GM23338 (cell line): ENCODE data around the gene ISY1. TPM values are rescaled to one million over a fixed set of nuclear protein-coding genes. Genes with fewer than 3 reads are reported as not detected.

ENCODE experiments used
- ATAC-seq: fragments of 200-7000 bp; cut with Tn5 transposase; 3 replicates; pipeline ENCODE4 v1.9.1; 2020
- DNase-seq: peaks from one replicate; pipeline ENCODE4 v3.0.0-alpha.2; 2015; ENCODE audit warnings: low spot score
- H2AFZ ChIP-seq: fragments of 200-600 bp; sonication (generic); 2 replicates; pipeline ENCODE4 v1.8.0; 2016; ENCODE audit warnings: antibody characterized with exemption, mild to moderate bottlenecking, moderate library complexity
- H3F3A ChIP-seq: fragments of 200-600 bp; sonication (generic); replicated peaks from 2 replicates; pipeline ENCODE4 v1.8.0; 2017; ENCODE audit warnings: antibody characterized with exemption, mixed run types, low read depth
- H3K27ac ChIP-seq: fragments of 200-600 bp; sonication (generic); 2 replicates; pipeline ENCODE4 v1.6.1; 2016; ENCODE audit warnings: low read depth
- H3K27me3 ChIP-seq: fragments of 200-600 bp; sonication (generic); 2 replicates; pipeline ENCODE4 v1.8.0; 2016; ENCODE audit warnings: mild to moderate bottlenecking, mixed run types, moderate library complexity; ENCODE audit not compliant: insufficient read depth
- H3K36me3 ChIP-seq: fragments of 200-600 bp; sonication (generic); 2 replicates; pipeline ENCODE4 v1.8.0; 2016; ENCODE audit warnings: mild to moderate bottlenecking; ENCODE audit not compliant: insufficient read depth
- H3K4me1 ChIP-seq: fragments of 200-600 bp; sonication (generic); 2 replicates; pipeline ENCODE4 v1.8.0; 2016; ENCODE audit warnings: mild to moderate bottlenecking, moderate library complexity; ENCODE audit not compliant: insufficient read depth
- H3K4me2 ChIP-seq: fragments of 200-600 bp; sonication (generic); 2 replicates; pipeline ENCODE4 v1.7.1; 2017; ENCODE audit warnings: mixed run types
- H3K4me3 ChIP-seq: fragments of 200-600 bp; sonication (generic); 2 replicates; pipeline ENCODE4 v1.6.1; 2016; ENCODE audit warnings: mixed run types
- H3K79me2 ChIP-seq: fragments of 200-600 bp; sonication (generic); replicated peaks from 2 replicates; pipeline ENCODE4 v1.8.0; 2017; ENCODE audit warnings: mild to moderate bottlenecking; ENCODE audit not compliant: insufficient read depth
- H3K9me2 ChIP-seq: fragments of 200-600 bp; sonication (generic); 2 replicates; pipeline ENCODE4 v1.8.0; 2017; ENCODE audit not compliant: insufficient read depth
- H4K20me1 ChIP-seq: fragments of 200-600 bp; sonication (generic); replicated peaks from 2 replicates; pipeline ENCODE4 v1.8.0; 2017; ENCODE audit warnings: mild to moderate bottlenecking; ENCODE audit not compliant: insufficient read depth
- H3K27ac Mint-ChIP-seq: 2 replicates; pipeline ENCODE4 v1.8.0; 2020; ENCODE audit warnings: inconsistent platforms, mild to moderate bottlenecking, moderate library complexity, mixed read lengths
- H3K27me3 Mint-ChIP-seq: 3 replicates; pipeline ENCODE4 v1.8.0; 2022; ENCODE audit warnings: low read depth, mild to moderate bottlenecking, moderate library complexity, mixed read lengths, inconsistent platforms; ENCODE audit not compliant: insufficient read depth, poor library complexity
- H3K36me3 Mint-ChIP-seq: 3 replicates; pipeline ENCODE4 v1.8.0; 2021; ENCODE audit warnings: low read depth, mild to moderate bottlenecking, inconsistent platforms, moderate library complexity, mixed read lengths
- H3K4me1 Mint-ChIP-seq: 3 replicates; pipeline ENCODE4 v1.8.0; 2020; ENCODE audit warnings: mild to moderate bottlenecking, inconsistent platforms, mixed read lengths
- H3K4me3 Mint-ChIP-seq: 3 replicates; pipeline ENCODE4 v1.8.0; 2021; ENCODE audit warnings: moderate library complexity, mild to moderate bottlenecking, inconsistent platforms, mixed read lengths
- H3K9me3 Mint-ChIP-seq: 3 replicates; pipeline ENCODE4 v1.8.0; 2020; ENCODE audit warnings: moderate library complexity, mild to moderate bottlenecking, inconsistent platforms, mixed read lengths
- CREB1 ChIP-seq: fragments of 250-450 bp; sonication (Bioruptor Pico); IDR thresholded peaks from 2 replicates; pipeline ENCODE4 v1.5.0; 2020; ENCODE audit warnings: low read depth, mild to moderate bottlenecking, moderate library complexity
- EZH2 ChIP-seq: fragments of 200-600 bp; sonication (generic); IDR thresholded peaks from one replicate; pipeline ENCODE4 v1.8.0; 2017; ENCODE audit warnings: antibody characterized with exemption, mild to moderate bottlenecking, low read depth; ENCODE audit not compliant: unreplicated experiment
- EZH2phosphoT487 ChIP-seq: fragments of 200-600 bp; sonication (generic); IDR thresholded peaks from one replicate; pipeline ENCODE4 v1.8.1; 2018; ENCODE audit warnings: antibody characterized with exemption; ENCODE audit not compliant: unreplicated experiment
- JUNB ChIP-seq: IDR thresholded peaks from one replicate; pipeline ENCODE4 v1.6.1; 2016; ENCODE audit warnings: antibody characterized with exemption; ENCODE audit not compliant: unreplicated experiment
- NANOG ChIP-seq: IDR thresholded peaks from 2 replicates; pipeline ENCODE4 v1.6.1; 2016; ENCODE audit warnings: antibody characterized with exemption, borderline replicate concordance
- POLR2AphosphoS5 ChIP-seq: IDR thresholded peaks from 2 replicates; pipeline ENCODE4 v1.6.1; 2016; ENCODE audit warnings: antibody characterized with exemption, low read depth
- STAT1 ChIP-seq: IDR thresholded peaks from one replicate; pipeline ENCODE4 v1.6.1; 2016; ENCODE audit warnings: antibody characterized with exemption; ENCODE audit not compliant: unreplicated experiment
- ZNF331 ChIP-seq: fragments of 250-450 bp; sonication (Bioruptor Pico); IDR thresholded peaks from 2 replicates; pipeline ENCODE4 v1.5.0; 2020; ENCODE audit warnings: low read depth, mild to moderate bottlenecking, moderate library complexity
- polyA plus RNA-seq: library from polyadenylated mRNA; unstranded; fragments of >200 nt; fragmentation: Nextera tagmentation; extraction: Ambion mirVana; gene quantifications from 2 replicates; pipeline ENCODE4 v1.2.1, GENCODE V29; 2016
- total RNA-seq: library from RNA; depleted of rRNA; stranded (reverse); fragments of >200 nt; shearing (Covaris generic); gene quantifications from 2 replicates; pipeline ENCODE4 v1.2.3, GENCODE V29; 2014
- TF ChIP-seq, protein P1 (sequence below): IDR thresholded peaks from 2 replicates; pipeline ENCODE4 v1.6.1; 2016; ENCODE audit warnings: antibody characterized with exemption
- TF ChIP-seq, protein P2 (sequence below): IDR thresholded peaks from one replicate; pipeline ENCODE4 v1.6.1; 2018; ENCODE audit warnings: antibody characterized with exemption; ENCODE audit not compliant: unreplicated experiment
- TF ChIP-seq, protein P3 (sequence below), 2 experiments: fragments of 200-600 bp in 1 of 2; sonication (generic) in 1 of 2; conservative IDR thresholded peaks; 2 replicates each; pipeline versions ENCODE4 v1.5.1 to v1.6.1; 2016 to 2017; ENCODE audit warnings: antibody characterized with exemption in 2 of 2, low read depth in 2 of 2, mild to moderate bottlenecking in 2 of 2, moderate library complexity in 1 of 2

Gene ISY1
- total and polyA plus RNA-seq, 2 experiments from 2014 or later = 11.3 to 23.6 TPM

DNA sequence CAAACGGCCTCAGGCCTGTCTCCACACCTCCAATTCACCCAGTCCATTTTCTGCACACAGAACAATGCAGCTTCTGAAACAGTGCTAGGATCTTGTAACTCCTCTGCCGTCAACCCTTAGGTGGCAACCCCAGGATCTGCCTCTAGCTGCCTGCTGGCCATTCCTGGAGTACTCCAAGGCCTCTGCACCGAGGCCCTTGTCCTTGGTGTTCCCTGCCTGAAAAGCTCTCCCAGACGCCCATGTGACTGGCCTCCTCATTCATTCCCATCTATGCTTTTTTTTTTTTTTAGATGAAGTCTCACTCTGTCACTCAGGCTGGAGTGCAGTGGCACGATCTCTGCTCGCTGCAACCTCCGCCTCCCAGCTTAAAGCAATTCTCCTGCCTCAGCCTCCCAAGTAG is 57.6 kb downstream of the ISY1 start:
- Histone ChIP-seq H3K36me3 (no peaks in the 10 kb centered on the region), H4K20me1 (peaks cover 17% of the 10 kb centered on the region), H3K4me2 (no peak overlapping the region), H3K4me3 (no peak overlapping the region), H3K79me2 (peaks cover 59% of the 10 kb centered on the region), H3K27me3 (no peaks in the 10 kb centered on the region), H3K27ac (no peak overlapping the region), H3F3A (no peaks in the 10 kb centered on the region), H3K9me2 (no peaks in the 10 kb centered on the region), H2AFZ (no peak overlapping the region), H3K4me1 (no peaks in the 10 kb centered on the region)
- H3K27ac Mint-ChIP-seq = no peak overlapping the region
- ATAC-seq (no peak), DNase-seq (no peak)
- H3K9me3 Mint-ChIP-seq = no peaks in the 10 kb centered on the region
- TF ChIP-seq ZNF331 (CRISPR knock-in tag) (no peak), STAT1 (no peak), CREB1 (no peak), EZH2phosphoT487 (no peak)
- TF ChIP-seq, protein P1, sequence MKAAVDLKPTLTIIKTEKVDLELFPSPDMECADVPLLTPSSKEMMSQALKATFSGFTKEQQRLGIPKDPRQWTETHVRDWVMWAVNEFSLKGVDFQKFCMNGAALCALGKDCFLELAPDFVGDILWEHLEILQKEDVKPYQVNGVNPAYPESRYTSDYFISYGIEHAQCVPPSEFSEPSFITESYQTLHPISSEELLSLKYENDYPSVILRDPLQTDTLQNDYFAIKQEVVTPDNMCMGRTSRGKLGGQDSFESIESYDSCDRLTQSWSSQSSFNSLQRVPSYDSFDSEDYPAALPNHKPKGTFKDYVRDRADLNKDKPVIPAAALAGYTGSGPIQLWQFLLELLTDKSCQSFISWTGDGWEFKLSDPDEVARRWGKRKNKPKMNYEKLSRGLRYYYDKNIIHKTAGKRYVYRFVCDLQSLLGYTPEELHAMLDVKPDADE = no peak
- H3K27me3 Mint-ChIP-seq = peaks cover 9% of the 10 kb centered on the region
- no peak overlapping the region for H3K4me3 Mint-ChIP-seq
- H3K36me3 Mint-ChIP-seq = peaks cover 8% of the 10 kb centered on the region
- no peaks in the 10 kb centered on the region for H3K4me1 Mint-ChIP-seq

DNA sequence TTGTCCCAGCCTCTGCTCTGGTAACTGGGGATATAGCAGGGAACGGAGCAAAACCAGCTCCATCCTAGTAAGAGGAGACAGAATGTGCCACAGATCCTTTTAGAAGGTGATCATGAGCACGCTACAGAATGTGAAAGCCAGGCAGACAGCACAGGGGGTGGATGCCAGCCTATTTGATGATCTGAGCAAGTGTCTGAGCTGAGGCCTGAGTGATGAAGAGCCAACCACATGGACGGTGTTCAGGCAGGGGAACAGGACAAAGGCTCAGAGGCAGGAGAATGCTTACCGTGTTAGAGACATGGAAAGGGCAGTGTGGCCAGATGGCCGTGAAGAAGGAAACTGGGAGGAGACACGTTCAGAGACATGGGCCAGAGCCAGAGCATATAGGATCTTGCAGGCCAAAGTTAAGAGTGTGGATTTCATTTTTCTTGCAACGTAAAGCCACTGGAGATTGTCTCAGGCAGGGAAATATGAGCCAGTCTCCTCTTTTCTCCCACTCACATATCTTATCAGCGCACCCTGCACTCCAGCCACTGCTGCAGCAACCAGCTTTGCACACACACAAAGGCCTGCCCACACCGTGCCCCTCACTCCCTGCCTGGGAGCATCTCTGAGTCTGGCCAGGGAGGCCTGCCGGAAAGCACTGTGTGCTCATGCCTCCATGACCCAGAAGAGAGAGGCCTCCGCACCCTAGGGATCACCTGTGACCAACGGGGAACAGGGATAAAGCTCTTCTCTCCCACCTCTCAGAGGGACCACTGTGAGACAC is 59.3 kb downstream of the ISY1 start:
- Histone ChIP-seq H3K27me3 (no peaks in the 10 kb centered on the region), H3K4me2 (no peak overlapping the region), H3K79me2 (peaks cover 69% of the 10 kb centered on the region), H3K9me2 (no peaks in the 10 kb centered on the region), H2AFZ (no peak overlapping the region), H3K36me3 (no peaks in the 10 kb centered on the region), H3K27ac (no peak overlapping the region), H3K4me1 (no peaks in the 10 kb centered on the region), H3K4me3 (no peak overlapping the region), H3F3A (no peaks in the 10 kb centered on the region), H4K20me1 (peaks cover 13% of the 10 kb centered on the region; the same call in 1 of the 2 replicates)
- Mint-ChIP-seq H3K9me3 (no peaks in the 10 kb centered on the region), H3K27ac (peak overlapping the region; percentile 28; the same call in 1 of the 2 replicates), H3K36me3 (peaks cover 10% of the 10 kb centered on the region), H3K4me1 (no peaks in the 10 kb centered on the region), H3K27me3 (peaks cover 15% of the 10 kb centered on the region), H3K4me3 (no peak overlapping the region)
- no peak for ATAC-seq
- DNase-seq = no peak
- TF ChIP-seq CREB1 (no peak), JUNB (no peak), NANOG (no peak), POLR2AphosphoS5 (no peak), EZH2 (no peak)
- TF ChIP-seq, protein P1 = no peak
- TF ChIP-seq, protein P2, sequence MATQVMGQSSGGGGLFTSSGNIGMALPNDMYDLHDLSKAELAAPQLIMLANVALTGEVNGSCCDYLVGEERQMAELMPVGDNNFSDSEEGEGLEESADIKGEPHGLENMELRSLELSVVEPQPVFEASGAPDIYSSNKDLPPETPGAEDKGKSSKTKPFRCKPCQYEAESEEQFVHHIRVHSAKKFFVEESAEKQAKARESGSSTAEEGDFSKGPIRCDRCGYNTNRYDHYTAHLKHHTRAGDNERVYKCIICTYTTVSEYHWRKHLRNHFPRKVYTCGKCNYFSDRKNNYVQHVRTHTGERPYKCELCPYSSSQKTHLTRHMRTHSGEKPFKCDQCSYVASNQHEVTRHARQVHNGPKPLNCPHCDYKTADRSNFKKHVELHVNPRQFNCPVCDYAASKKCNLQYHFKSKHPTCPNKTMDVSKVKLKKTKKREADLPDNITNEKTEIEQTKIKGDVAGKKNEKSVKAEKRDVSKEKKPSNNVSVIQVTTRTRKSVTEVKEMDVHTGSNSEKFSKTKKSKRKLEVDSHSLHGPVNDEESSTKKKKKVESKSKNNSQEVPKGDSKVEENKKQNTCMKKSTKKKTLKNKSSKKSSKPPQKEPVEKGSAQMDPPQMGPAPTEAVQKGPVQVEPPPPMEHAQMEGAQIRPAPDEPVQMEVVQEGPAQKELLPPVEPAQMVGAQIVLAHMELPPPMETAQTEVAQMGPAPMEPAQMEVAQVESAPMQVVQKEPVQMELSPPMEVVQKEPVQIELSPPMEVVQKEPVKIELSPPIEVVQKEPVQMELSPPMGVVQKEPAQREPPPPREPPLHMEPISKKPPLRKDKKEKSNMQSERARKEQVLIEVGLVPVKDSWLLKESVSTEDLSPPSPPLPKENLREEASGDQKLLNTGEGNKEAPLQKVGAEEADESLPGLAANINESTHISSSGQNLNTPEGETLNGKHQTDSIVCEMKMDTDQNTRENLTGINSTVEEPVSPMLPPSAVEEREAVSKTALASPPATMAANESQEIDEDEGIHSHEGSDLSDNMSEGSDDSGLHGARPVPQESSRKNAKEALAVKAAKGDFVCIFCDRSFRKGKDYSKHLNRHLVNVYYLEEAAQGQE = no peak
- TF ChIP-seq, protein P3, sequence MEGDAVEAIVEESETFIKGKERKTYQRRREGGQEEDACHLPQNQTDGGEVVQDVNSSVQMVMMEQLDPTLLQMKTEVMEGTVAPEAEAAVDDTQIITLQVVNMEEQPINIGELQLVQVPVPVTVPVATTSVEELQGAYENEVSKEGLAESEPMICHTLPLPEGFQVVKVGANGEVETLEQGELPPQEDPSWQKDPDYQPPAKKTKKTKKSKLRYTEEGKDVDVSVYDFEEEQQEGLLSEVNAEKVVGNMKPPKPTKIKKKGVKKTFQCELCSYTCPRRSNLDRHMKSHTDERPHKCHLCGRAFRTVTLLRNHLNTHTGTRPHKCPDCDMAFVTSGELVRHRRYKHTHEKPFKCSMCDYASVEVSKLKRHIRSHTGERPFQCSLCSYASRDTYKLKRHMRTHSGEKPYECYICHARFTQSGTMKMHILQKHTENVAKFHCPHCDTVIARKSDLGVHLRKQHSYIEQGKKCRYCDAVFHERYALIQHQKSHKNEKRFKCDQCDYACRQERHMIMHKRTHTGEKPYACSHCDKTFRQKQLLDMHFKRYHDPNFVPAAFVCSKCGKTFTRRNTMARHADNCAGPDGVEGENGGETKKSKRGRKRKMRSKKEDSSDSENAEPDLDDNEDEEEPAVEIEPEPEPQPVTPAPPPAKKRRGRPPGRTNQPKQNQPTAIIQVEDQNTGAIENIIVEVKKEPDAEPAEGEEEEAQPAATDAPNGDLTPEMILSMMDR (conservative IDR thresholded peaks at IDR 0.05; ENCODE audit: low read depth in 2 of 2) = no peak
